Measurements from ENCODE around the gene DHX34.
"Not testable (repeated sequence)": the region's sequence is repeated elsewhere in the genome, so short reads cannot be mapped to it uniquely, and the experiment has no call there.

The DHX34 gene

GRCh38 chr19:47380559-47380958 is 31.4 kb downstream of the DHX34 start:
- no peak for DNase-seq (ENCODE audit: low read depth)
- no peak overlapping the region for H3K4me3 ChIP-seq (ENCODE audit: low read depth, low read length)

- DNase-seq (ENCODE audit: low read depth): no peak
- no peak overlapping the region for H3K4me3 ChIP-seq (ENCODE audit: low read depth, low read length)
Observed at GRCh38 chr19:47381121-47381520, 32.0 kb downstream of the DHX34 start.

GRCh38 chr19:47381653-47382279 is 32.7 kb downstream of the DHX34 start:
- H3K4me3 ChIP-seq (ENCODE audit: low read depth, low read length): no peak overlapping the region
- no peak for DNase-seq (ENCODE audit: low read depth)

GRCh38 chr19:47383890-47384289 is 34.8 kb downstream of the DHX34 start:
- DNase-seq (ENCODE audit: low read depth); H3K4me3 ChIP-seq (ENCODE audit: low read depth, low read length): not testable (repeated sequence)

GRCh38 chr19:47384533-47384932 is 35.4 kb downstream of the DHX34 start:
- not testable (repeated sequence) for DNase-seq (ENCODE audit: low read depth); H3K4me3 ChIP-seq (ENCODE audit: low read depth, low read length)

GRCh38 chr19:47386582-47386981 is 37.5 kb downstream of the DHX34 start:
- not testable (repeated sequence) for H3K4me3 ChIP-seq (ENCODE audit: low read depth, low read length); DNase-seq (ENCODE audit: low read depth)

- H3K4me3 ChIP-seq (ENCODE audit: low read depth, low read length); DNase-seq (ENCODE audit: low read depth): not testable (repeated sequence)
Observed at GRCh38 chr19:47387623-47388022, 38.5 kb downstream of the DHX34 start.

GRCh38 chr19:47388721-47389120 is 39.6 kb downstream of the DHX34 start:
- H3K4me3 ChIP-seq (ENCODE audit: low read depth, low read length); DNase-seq (ENCODE audit: low read depth): not testable (repeated sequence)

GRCh38 chr19:47389150-47389556 is 40.0 kb downstream of the DHX34 start:
- no peak for DNase-seq (ENCODE audit: low read depth)
- no peak overlapping the region for H3K4me3 ChIP-seq (ENCODE audit: low read depth, low read length)

- DNase-seq (ENCODE audit: low read depth): no peak
- no peak overlapping the region for H3K4me3 ChIP-seq (ENCODE audit: low read depth, low read length)
Observed at GRCh38 chr19:47390533-47391488, 41.7 kb downstream of the DHX34 start.

GRCh38 chr19:47391510-47392223 is 42.6 kb downstream of the DHX34 start:
- DNase-seq (ENCODE audit: low read depth): peak; percentile 13
- H3K4me3 ChIP-seq (ENCODE audit: low read depth, low read length): no peak overlapping the region

- no peak for DNase-seq (ENCODE audit: low read depth)
- H3K4me3 ChIP-seq (ENCODE audit: low read depth, low read length): no peak overlapping the region
Observed at GRCh38 chr19:47398707-47399597, 49.8 kb downstream of the DHX34 start.

GRCh38 chr19:47402504-47402903 is 53.4 kb downstream of the DHX34 start:
- no peak overlapping the region for H3K4me3 ChIP-seq (ENCODE audit: low read depth, low read length)

GRCh38 chr19:47404334-47405196 is 55.5 kb downstream of the DHX34 start:
- no peak for DNase-seq (ENCODE audit: low read depth)
- H3K4me3 ChIP-seq (ENCODE audit: low read depth, low read length): no peak overlapping the region

More at GRCh38 chr19:47402504-47402903, 53.4 kb downstream of the DHX34 start:
- no peak for DNase-seq (ENCODE audit: low read depth)

- no peak overlapping the region for H3K4me3 ChIP-seq (ENCODE audit: low read depth, low read length)
Observed at GRCh38 chr19:47405197-47405550, 56.1 kb downstream of the DHX34 start.

GRCh38 chr19:47405854-47406417 is 56.8 kb downstream of the DHX34 start:
- no peak overlapping the region for H3K4me3 ChIP-seq (ENCODE audit: low read depth, low read length)
- DNase-seq (ENCODE audit: low read depth): no peak

More at GRCh38 chr19:47405197-47405550, 56.1 kb downstream of the DHX34 start:
- no peak for DNase-seq (ENCODE audit: low read depth)

GRCh38 chr19:47406711-47407416 is 57.7 kb downstream of the DHX34 start:
- H3K4me3 ChIP-seq (ENCODE audit: low read depth, low read length): no peak overlapping the region
- DNase-seq (ENCODE audit: low read depth): no peak
